ENCODE measurements around the gene CILP. TPM values are rescaled to one million over a fixed set of nuclear protein-coding genes. Genes with fewer than 3 reads are reported as not detected.
"Not testable (repeated sequence)": the region's sequence is repeated elsewhere in the genome, so short reads cannot be mapped to it uniquely, and the experiment has no call there.

Gene CILP, protein sequence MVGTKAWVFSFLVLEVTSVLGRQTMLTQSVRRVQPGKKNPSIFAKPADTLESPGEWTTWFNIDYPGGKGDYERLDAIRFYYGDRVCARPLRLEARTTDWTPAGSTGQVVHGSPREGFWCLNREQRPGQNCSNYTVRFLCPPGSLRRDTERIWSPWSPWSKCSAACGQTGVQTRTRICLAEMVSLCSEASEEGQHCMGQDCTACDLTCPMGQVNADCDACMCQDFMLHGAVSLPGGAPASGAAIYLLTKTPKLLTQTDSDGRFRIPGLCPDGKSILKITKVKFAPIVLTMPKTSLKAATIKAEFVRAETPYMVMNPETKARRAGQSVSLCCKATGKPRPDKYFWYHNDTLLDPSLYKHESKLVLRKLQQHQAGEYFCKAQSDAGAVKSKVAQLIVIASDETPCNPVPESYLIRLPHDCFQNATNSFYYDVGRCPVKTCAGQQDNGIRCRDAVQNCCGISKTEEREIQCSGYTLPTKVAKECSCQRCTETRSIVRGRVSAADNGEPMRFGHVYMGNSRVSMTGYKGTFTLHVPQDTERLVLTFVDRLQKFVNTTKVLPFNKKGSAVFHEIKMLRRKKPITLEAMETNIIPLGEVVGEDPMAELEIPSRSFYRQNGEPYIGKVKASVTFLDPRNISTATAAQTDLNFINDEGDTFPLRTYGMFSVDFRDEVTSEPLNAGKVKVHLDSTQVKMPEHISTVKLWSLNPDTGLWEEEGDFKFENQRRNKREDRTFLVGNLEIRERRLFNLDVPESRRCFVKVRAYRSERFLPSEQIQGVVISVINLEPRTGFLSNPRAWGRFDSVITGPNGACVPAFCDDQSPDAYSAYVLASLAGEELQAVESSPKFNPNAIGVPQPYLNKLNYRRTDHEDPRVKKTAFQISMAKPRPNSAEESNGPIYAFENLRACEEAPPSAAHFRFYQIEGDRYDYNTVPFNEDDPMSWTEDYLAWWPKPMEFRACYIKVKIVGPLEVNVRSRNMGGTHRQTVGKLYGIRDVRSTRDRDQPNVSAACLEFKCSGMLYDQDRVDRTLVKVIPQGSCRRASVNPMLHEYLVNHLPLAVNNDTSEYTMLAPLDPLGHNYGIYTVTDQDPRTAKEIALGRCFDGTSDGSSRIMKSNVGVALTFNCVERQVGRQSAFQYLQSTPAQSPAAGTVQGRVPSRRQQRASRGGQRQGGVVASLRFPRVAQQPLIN
- total RNA-seq, result under 0.01 TPM in 1 of 2 replicates, not detected in the other

DNA sequence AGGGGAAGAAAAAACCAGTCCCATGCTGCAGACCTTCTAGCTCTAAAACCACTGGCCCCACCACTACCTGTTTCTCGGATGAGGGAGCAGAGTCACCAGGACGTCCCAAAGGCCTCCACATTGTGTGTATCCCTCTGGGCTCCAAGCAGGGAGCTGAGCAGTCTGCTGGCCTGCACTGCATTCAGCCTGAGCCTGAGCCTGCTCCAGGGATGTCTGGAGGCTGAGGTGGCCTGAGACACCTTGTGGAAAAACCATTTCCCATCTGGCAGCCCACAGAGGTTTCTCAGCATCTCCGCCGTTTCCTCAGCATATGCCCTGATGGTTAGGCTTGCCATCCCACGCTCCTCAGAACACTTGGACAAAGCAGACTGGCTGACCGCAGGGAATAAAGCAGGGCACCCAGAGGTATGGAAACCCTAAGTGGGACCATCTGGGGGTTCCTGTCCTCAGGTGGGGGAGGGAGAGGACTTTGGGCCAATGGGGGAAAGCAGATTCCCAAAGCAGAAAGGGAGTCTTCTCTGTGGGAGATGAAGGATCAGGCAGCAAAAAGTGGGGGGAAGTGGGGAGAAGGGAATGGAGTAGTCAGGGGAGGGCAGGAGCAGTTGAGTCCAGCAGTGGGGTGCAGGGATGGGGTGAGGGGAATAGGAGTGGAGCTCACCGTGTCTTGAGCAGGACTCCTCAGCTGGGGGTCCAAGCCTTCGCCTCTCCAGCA lies at the start of gene CILP:
CILP (minus strand) TSS at position 704 of the 712 bp plus-strand sequence. CDS start 1,718 bp downstream, outside the sequence.
- DNase-seq (ENCODE audit: low read depth in 2 of 2), result no peak

DNA sequence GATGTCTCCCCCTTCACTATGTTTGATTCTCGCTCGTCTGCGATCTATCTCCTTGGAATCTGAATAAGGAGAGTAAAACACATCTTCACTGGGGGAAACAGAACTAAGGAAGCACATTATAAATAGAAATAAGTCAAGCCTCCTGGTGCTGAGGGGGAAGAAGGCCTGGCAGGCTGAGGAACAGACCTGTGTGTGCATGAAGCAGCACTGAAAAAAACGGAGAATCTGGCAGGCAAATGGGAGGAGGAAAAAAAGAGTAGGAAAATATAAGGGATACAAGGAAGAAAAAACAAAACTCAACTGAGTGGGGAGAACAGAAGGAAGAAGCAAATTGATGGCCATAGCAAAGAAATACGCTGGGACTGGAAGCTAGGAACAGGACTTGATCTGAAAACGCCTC lies 49.7 kb upstream of the CILP start:
- DNase-seq (ENCODE audit: low read depth in 2 of 2), result no peak

DNA sequence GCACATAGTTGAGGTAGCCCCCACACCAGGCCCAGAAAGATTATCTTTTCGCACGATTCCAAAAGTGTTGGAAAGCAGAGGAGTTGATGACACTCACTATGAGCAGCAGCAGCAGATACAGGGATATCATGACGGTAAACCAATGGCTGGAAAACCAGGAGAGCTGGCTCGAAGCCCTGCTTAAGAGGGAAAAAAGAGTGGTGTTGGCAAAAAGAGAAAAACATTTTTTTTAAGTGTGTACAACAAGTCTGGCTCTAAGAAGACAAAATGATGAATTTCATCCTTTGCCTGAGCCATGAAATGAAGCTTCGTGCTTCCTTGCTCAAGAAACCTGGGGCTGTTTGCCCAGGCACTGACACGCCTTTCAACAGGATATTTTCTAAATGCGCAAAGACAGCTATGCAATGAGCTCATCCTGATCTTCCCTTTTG lies 48.1 kb upstream of the CILP start:
- no peak for DNase-seq (ENCODE audit: low read depth in 2 of 2)

DNA sequence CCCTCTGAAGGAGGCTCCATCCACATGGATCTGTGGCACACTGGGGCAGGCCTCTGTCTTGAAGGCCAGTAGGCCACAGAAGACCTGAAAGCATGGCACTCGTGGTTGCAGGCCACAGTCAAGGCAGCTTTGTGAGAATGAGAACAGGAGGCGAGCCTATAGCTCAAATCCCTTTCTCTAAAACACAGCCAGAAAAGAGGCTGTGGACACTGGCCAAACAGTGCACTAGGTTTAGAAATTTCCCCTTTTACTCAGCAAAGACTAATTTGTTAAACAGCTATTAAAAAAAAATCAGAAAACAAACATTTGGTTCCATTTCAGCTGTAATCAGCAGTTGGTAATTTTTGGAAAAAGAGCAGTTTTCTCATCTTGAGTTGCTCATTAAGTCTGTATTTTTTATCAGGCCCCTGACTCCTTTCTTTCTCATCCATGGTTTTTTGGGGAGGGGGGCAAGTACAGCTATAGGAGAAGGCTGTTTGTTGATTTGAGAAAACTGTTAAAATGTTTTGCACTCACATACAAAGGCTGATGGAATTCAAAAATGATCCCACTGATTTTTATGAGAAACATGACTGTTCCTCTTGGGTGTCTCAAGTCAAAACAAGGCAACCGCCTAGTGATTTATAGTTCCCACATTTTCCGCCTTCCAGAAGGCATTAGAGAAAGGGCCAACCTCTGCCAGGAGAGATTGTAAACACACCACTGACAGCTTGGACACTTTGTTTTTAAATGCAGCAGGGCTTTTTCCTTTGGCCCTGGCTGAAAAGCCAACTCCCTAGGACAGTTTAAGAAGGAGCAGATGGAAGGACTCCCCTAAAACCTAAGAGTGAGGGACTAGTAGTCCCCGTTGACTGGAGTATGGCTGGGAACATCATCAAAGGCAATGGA lies 47.3 kb upstream of the CILP start:
- DNase-seq (ENCODE audit: low read depth in 2 of 2), result no peak

DNA sequence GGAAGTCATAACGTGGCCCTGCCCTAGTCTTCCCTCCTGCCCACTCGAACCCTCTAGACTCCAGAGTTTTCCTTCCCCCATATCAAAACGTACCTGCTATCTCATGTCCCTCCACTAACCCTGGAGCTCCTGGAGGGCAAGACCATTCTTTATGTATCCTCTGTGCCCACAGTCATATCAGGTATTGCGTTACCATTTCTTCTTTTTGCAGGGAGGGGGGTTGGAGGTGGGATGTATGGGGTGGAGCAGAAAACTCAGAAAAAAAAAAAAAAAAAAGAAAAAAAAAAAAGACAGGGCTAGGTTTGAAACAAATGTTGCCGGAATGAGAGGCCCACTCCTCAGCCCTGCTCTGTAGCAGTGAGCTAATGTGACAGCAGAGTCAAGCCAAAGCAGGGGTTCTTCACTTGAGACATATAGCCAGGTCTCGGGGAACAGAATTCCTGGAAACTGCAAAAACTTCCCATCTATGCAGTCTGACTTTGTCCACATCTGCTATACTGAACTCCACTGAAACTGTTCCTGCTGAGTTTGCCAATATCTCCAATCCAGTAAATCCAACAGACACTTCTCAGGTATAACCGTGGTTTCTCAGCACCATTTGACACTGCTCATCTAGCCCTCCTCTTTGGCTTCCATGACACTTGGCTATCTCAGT lies 44.3 kb upstream of the CILP start:
- no peak for DNase-seq (ENCODE audit: low read depth in 2 of 2)

DNA sequence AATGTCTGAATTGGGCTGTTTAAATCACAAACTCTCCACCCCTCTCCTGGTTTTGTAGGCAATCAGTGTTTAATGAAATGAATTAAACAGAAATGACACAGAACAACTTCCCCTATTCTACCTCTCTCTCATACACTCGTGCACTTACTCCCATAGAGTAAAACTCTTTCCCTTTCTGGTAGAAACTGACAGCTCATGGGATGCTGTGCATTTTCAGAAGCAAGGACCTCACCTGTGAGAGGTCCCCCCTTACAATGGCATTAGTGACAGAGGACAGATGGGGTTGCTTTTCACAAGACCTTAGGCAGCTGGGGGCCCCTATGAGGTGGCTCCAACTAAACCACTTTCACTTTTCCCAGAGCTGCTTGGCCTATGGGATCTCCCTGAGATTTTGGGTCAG lies 43.5 kb upstream of the CILP start:
- DNase-seq (ENCODE audit: low read depth in 2 of 2), result no peak

DNA sequence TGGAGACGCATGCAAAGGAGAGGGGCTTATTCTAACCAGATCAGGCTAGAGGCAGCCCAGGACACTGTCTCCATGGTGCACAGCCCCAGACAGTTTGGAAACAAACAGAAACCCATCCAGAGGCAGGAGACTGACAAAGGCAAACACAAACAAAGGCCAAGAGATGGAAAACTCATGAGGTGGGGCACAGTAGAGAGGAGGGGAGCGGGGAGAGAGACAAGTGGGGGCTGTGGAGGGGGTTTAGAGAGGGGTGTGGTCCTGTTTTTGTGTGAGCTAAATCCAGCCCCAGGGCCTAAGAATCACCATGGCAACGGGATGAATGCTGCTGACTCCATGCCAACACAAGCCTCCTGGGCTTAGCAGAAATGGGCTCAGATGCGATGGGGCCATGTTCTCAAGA lies 43.1 kb upstream of the CILP start:
- no peak for DNase-seq (ENCODE audit: low read depth in 2 of 2)

DNA sequence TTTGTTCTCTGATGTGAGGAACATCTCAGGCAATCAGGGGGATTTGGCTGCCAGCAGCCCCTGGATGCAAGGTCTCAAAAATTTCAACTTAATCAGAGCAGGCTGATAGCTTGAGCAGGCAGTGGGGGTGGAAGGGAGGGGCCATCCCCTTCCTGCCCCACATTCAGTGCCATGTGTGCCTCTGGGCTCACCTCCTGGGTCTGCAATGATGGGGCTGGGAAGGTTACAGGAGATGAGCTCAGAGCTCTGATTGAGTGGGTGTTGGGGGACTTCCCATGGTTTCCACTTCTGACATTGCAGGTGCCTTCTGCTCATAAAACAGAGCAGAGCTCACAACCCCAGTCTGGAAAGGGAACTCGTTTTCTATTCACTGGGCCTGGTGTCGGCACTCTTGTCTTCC lies 38.4 kb upstream of the CILP start:
- DNase-seq (ENCODE audit: low read depth in 2 of 2), result no peak

DNA sequence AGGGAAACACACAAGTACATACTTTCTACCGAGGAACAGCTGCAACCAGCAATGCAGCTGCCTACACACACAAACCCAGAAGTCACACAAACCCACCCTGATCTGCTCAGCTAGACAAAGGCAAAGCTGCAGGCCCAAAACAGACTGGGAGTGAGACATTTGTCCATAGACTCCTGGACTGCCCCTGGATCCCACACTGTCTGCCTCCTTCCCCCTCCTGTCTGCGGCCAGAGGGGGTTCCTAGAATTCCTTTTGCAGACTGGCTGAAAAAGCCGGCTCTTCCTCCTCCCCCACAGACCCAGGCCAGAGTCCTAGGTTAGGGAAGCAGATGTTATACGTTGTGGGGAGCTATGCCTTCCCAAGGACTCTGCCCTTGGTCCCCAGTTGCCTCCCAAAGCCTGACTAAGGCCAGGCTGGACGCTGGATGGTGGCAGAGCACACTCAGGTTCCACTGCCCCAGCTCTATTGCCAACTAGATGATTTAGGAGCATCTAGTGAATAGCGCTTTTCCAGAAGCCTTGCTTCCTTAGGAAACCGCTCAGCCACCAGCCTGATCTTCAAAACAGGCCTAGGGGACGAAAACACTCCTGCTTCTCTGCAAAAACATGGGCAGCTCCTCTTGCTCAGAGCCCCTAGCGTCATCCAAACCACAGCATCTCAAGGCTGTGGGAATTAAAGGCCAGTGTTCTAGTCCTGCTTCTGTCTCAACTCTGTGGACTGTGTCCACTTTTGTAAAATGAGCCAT lies 37.4 kb upstream of the CILP start:
- DNase-seq (ENCODE audit: low read depth in 2 of 2), result no peak

DNA sequence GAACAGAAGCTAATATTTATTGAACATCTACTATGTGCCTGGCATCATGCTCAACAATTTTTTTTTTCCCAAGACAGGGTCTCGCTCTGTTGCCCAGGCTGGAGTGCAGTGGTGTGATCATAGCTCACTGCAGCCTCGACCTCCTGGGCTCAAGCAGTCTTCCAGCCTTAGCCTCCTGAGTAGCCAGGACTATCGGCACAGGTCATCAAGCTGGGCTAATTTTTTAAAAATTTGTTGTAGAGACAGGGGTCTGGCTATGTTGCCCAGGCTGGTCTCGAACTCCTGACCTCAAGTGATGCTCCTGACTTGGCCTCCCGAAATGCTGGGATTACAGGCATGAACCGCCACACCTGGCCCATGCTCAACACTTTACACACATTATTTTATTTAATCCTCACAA lies 35.7 kb upstream of the CILP start:
- no peak for DNase-seq (ENCODE audit: low read depth in 2 of 2)

DNA sequence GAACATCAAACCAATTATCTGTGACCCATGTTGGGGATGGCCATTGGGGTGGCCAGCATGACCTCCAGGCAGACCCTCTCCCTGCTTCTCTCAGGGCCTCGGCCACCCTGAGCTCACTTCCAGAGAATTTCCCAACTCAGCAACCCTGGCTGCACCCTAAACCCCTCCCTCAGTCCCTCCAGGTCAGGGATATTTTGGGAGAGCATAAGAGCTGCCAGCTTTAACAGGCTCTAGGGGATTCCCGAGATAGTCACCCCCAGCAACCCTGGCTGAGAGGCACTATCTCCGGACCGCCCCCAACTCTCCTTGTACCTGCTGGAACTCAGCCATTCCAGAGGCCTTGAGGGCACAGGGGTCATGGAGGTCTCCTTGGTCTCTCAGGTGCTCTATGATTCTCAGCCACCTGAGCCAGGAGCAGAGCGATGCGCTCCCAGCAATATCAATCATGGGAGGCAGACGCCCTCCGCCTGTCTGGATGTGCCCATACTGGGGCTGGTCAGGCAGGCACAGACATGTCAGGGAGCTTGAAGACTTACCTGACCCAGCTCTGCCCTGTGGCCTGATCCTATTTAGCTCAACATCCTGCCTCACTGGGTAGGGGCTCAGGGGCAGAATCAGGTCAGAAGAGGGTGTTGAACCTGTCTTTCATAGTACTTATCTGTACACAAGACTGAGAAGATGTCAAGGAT lies 34.9 kb upstream of the CILP start:
- no peak for DNase-seq (ENCODE audit: low read depth in 2 of 2)

DNA sequence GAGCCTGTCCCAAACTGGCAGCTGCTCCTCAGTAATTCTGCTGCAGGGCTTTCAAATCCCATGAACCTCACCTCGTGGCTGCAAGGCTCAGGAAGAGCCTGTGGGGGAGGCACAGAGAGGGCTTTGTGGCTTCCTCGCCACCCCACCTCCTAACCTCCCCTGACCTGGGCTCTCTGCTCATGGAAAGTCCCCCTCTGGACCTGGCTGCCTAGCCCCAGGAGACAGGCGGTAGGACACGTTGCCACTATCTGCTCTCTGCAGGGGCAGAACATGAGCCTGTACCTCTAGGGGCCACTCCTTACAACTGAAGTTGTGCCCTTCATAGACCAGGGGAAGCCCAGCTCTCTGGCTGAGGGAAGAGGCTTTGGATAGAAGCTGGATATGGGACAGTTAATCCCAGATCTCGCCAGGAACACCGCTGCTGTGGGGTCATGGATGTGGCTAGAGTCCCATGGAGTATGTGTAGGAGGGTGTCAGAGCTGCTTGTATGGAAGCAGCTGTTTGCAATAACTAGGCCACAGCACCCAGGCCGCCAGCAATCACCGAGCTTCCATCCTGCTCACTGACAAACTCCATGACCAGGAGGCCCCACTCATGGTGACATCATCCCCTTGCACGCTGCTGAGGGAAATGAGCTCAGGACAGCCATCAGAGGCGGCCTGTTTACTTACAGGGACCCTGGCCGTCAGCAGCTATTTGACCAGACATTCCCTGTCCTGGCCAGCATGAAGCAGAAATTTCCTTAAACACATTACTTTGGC lies 34.0 kb upstream of the CILP start:
- DNase-seq (ENCODE audit: low read depth in 2 of 2), result no peak

DNA sequence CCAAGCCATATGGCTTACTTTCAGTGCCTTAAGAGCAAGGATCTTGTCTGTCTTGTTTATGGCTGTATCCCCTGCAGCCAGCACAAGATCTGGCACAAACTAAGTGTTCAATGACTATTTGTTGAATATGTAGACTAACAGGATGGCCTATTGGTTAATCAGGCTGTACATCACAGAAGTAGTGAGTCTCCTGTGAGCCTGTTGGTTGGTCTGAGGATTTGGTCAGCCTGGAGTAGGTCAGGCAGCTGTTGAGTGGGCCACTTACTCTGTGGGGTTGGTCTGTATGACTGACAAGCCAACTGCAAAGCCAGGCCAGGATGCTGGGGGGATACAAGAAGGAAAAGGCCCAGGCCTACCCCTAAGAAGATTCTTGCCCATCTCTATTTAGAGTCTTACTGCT lies 33.4 kb upstream of the CILP start:
- DNase-seq (ENCODE audit: low read depth in 2 of 2), result no peak

DNA sequence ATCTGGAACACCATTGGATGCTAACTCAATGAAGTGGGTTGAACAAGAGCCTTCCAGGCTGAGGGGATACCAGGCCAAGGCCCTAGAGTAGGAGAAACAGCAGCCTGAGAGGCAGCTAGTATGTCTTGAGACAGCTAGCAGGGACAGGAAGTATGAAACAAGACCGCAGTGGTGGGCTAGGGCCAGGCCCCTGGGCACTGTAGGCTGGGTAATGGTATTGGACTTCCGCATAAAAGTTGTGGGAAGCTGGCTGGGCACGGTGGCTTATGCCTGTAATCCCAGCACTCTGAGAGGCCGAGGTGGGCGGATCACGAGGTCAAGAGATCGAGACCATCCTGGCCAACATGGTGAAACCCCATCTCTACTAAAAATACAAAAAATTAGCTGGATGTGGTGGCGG lies 25.2 kb upstream of the CILP start:
- DNase-seq (ENCODE audit: low read depth in 2 of 2), result not testable (repeated sequence)

DNA sequence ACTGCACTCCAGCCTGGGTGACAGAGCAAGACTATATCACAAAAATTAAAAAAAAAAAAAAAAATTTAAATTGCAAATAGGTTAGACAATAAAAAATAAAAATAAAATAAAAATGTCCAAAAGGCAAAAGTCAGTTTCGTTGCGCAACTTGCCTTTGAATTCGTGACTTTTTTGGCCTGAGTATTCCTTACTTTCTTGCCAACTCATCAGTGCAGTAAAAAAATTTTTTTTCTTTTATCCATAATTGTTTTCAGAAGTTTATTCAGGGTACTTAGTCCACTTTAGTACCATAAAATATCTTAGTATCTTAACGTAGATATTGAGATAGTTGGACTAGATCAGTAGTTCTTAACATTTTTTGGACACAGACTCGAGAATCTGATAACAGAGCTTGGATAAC lies 22.4 kb upstream of the CILP start:
- DNase-seq (ENCODE audit: low read depth in 2 of 2), result no peak

DNA sequence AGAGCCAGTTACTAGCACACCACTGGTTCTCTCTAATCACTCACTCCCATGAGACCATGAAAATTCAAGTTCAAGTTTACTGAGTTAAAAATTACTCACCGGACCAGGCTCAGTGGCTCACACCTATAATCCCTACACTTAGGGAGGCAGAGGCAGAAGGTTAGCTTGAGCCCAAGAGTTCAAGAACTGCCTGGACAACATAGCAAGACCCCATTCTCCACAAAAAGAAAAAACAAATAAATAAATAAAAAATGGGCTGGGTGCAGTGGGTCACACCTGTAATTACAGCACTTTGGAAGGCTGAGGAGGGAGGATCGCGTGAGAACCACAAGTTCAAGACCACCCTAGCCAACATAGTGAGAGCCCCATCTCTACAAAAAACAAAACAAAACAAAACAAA lies 21.2 kb upstream of the CILP start:
- no peak for DNase-seq (ENCODE audit: low read depth in 2 of 2)

DNA sequence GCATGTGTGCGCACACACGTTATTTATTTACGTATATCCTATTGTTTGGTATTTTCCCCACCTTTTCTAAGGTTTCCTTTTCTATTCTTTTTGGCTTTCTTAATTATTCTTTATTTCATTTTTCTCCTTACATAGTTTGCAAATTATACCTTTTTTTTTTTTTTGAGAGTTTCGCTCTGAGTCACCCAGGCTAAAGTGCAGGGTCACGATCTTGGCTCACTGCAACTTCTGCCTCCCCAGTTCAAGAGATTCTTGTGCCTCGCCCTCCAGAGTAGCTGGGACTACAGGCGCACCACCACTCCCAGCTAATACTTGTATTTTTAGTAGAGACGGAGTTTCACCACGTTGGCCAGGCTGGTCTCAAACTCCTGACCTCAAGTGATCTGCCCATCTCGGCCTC lies 20.0 kb upstream of the CILP start:
- DNase-seq (ENCODE audit: low read depth in 2 of 2), result no peak

DNA sequence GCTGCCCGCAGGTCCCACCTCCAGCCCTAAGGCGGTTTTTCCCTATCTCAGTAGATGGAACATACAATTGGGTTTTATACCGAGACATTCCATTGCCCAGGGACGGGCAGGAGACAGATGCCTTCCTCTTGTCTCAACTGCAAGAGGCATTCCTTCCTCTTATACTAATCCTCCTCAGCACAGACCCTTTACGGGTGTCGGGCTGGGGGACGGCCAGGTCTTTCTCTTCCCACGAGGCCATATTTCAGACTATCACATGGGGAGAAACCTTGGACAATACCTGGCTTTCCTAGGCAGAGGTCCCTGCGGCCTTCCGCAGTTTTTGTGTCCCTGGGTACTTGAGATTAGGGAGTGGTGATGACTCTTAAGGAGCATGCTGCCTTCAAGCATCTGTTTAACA lies 15.6 kb upstream of the CILP start:
- DNase-seq (ENCODE audit: low read depth in 2 of 2), result not testable (repeated sequence)
